GM12892 (cell line): ENCODE data around the gene PAFAH2.
"Not testable (repeated sequence)": the region's sequence is repeated elsewhere in the genome, so short reads cannot be mapped to it uniquely, and the experiment has no call there.

Experiments
- DNase-seq: peaks from one replicate; pipeline ENCODE4 v3.0.0; 2011; ENCODE audit not compliant: insufficient read length
- FAIRE-seq: peaks from 2 replicates; lab custom pipeline; 2011; peaks lifted over from hg19 to GRCh38; lab: Jason Lieb, UNC
- POLR2A ChIP-seq: IDR thresholded peaks from 2 replicates; pipeline ENCODE4 v1.6.1; 2011; ENCODE audit warnings: low read depth, low read length, control low read depth
- POLR2AphosphoS5 ChIP-seq: IDR thresholded peaks from 2 replicates; pipeline ENCODE4 v1.6.1; 2011; ENCODE audit warnings: low read depth, low read length, control low read depth
- TAF1 ChIP-seq: IDR thresholded peaks from 2 replicates; pipeline ENCODE4 v1.6.1; 2011; ENCODE audit warnings: low read depth, mild to moderate bottlenecking, control low read depth, low read length, borderline replicate concordance

PAFAH2 gene

DNA sequence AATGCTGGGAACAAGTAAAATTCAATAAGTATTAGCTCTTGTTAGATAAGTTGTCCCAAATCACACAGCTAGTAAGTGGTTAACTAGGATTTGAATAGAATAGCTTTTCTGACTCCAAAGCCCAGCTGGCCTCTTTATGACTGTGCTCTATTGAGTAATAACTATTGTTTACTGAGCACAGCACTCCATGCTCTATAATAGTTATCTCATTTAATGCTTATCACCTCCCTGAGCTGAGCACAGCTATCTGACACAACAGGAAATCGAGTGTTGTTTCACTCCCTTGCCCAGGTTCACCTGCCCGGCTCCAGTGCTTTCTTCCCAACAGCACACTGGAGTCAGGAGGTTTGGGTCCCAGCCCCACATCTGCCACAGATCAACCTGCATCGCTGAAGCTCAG lies 52.9 kb downstream of the PAFAH2 start:
- TF ChIP-seq TAF1 (no peak), POLR2AphosphoS5 (no peak), POLR2A (no peak)
- no peak for DNase-seq
- FAIRE-seq: no peak

DNA sequence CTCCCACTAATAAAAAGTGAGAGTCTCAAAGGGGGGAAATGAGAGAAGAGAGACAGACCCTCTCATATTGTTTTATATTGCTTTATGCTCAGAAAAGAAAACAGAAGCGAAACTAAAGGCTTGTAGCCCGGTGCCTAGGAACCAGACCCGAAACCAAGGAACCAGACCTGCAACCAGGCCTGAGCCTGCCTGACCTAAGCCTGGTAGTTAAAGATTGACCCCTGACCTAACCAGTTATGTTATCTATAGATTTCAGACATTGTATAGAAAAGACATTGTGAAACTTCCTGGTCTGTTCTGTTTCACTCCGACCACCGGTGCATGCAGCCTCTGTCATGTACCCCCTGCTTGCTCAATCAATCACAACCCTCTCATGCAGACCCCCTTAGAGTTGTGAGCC lies 54.4 kb downstream of the PAFAH2 start:
- not testable (repeated sequence) for DNase-seq, FAIRE-seq

DNA sequence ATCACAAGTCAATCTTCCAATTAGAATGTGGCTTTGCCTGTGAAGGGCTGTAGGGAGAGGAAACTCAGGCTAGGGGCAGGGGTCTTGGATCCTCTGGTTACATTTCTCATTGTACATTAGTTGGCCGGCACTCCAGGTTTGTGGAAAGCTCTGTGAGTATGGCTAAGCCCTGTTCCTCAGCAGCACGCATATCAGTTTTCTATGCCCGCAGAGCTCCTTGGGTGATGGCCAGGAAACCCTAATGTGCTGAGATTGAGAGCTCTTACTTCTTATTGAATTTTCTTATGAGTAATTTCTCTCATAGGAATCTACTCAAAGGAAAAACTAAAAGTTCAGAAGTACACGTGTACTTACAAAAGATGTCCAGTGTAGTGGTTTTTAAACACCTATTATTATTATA lies 60.9 kb downstream of the PAFAH2 start:
- TF ChIP-seq TAF1: no peak
- TF ChIP-seq POLR2AphosphoS5: no peak
- no peak for TF ChIP-seq POLR2A
- no peak for DNase-seq
- FAIRE-seq: no peak

DNA sequence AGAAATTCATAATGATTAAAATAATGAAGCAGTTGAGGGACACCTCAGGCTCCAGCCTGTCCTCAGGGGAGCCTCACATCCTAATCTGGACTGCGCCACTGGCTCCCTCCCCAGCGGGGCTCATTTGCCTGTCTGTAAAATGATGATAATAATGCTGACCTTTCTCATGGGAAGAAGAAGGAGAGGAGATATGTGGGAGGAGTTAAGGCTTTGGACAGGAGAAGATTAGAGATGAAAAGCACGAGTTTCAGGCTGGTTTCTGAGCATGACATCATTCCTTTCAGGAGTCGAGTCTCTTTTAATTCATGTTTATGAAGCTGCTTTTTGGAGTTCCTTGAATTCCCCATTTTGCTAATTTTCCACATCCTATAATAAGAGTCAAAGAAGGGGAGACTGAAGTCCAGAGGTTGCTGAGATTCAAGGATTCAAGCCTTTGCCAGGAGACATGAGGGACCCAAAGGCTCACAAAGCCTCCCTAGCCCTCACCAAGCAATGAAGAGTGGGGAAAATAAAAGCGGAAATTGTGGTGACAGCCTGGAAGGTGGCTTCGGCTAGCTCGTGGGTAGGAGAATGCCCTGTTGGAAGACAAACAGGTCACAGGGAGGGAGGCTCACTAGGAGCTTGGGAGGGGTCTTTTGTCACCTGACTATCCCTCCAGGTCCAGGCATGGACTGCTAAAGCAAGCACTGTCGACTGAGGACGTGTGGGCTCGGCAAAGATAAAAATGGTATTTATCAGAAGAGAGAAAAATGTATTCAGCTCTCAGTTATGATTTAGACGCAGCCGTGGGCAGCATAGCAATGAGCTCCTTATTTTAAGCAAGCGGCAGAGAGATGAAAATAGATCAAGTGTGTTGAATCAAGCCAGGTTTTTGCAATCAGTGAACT lies 64.1 kb downstream of the PAFAH2 start:
- TF ChIP-seq POLR2AphosphoS5 (no peak), TAF1 (no peak), POLR2A (no peak)
- no peak for FAIRE-seq
- no peak for DNase-seq

DNA sequence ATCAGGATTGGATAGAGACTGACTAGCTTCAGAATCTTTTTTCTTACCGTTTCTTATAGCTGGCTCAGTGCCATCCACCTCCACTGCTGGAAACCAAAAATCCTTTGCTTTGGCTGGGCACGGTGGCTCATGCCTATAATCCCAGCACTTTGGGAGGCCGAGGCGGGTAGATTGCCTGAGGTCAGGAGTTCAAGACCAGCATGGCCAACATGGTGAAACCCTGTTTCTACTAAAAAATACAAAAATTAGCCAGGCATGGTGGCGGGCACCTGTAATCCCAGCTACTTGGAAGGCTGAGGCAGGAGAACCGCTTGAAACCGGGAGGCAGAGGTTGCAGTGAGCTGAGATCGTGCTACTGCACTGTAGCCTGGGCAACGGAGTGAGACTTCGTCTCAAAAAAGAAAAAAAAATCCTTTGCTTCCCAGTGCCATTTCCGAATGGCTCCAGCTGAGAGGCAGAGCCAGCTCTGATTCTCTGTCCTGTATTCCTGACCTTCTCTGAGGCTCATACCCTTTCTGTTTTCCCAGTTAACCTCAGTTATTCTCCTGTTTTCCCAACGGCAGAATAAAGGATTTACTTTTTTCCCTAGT lies 65.0 kb downstream of the PAFAH2 start:
- not testable (repeated sequence) for DNase-seq, FAIRE-seq

DNA sequence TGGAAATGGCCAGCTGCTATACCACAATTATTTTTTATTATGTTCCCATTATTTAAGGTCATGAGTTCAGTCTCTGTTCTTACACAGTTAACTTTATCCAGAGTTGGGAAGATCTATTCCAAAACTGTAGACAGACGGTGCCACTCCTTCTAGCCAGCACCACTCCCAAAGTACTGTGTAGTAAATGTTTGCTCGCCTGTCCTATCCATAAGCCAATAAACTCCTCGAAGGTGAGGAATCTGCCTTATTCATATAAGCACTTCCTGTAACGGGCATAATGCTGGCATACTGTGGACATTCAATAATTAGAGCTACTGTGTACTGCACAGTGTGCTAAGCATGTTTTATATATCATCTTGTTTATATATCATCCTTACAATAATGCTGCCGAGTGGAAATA lies 65.5 kb downstream of the PAFAH2 start:
- DNase-seq: no peak
- TF ChIP-seq POLR2AphosphoS5 (no peak), TAF1 (no peak), POLR2A (no peak)
- FAIRE-seq: no peak

DNA sequence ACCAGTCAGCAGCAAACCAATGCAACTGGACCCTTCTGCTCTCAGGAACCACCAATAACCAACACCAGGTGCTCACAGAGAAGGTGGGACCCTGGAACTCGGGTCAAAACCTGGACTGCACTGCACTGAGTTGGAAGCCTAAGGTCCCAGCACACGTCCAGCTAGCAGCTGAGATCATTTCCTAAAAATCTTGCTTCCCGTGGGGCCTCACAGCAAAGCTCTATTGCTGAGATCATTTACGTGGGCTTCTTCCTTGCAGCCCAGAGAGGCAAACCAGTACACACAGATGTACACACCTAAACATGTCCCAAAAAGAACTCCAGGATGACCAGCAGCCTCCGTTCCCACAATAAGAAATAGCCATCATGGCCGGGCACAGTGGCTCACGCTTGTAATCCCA lies 68.8 kb downstream of the PAFAH2 start:
- DNase-seq (no peak), FAIRE-seq (no peak)
- TF ChIP-seq POLR2AphosphoS5: no peak
- TF ChIP-seq TAF1: no peak
- TF ChIP-seq POLR2A: no peak

DNA sequence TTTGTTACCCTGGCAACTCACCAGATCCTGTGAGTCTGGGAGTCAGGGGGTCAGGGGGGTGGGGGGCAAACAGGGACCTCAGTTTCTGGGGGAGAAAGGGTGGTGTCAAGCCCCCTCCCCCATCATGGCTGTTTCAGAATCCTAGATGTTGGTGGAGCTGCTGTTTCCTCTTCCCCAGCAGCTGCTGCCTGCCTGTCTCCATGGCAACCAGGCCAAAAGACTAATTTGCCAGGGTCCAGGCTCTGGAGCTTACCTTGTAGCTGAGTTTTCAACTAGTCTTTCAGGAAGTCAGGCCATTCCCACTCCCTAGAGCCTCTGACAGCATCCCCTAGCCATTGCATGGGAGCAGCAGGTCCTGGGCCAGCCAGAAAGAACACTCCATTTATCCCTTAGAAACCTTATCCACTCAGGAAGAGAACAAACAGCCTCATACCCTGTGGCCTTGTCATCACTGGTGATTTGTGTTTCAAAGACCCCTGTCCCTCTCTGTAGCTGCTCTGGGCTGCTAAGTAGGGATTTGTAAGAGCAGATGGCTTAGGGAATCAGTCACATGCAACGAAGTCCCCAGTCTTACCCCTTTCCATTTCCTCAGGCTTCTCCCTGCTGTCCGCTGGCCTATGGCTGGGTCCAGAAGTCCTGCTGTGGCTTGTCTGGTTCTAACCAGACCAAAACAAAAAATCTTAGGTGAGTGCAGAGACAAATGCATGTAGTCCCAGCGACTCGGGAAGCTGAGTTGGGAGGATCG lies 70.2 kb downstream of the PAFAH2 start:
- FAIRE-seq (no peak), DNase-seq (no peak)
- TF ChIP-seq POLR2A (no peak), POLR2AphosphoS5 (no peak), TAF1 (no peak)

DNA sequence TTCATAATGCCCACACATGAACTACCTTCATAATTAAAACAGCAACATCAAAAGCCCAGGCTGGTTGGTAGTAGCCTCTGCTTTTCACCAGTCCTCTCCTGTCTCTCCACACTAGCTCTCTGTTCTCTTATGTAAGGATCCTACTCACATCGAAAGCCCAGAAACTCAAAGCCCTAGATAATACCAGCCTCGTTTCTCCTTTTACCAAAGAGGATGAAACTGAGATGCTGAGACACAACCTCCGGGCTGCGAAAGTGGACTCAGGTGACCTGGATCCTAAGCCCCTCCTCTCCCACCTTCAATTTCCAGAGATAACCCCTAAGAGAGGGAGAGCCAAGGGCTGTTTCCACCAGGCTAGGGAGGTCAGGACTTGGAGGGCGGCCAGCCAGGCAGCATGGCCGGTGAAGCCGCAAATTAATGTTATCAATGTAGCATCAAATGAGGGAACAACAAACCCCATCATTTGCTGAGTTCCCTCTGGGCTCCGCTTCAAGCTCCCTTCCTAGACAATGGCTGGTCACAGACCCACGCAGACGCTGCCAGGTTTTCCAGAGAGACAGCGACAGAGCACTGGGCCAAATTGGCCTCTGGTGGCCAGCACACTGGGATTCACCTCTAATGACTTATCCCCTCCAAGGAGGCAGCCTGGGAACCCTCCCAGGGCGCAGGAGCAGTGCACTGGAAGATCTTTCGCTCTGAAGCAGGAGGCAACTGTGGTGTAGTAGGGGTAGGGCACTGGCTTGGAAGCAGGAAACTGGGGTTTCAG lies 70.9 kb downstream of the PAFAH2 start:
- TF ChIP-seq POLR2AphosphoS5 (no peak), POLR2A (no peak), TAF1 (no peak)
- FAIRE-seq: no peak
- DNase-seq: no peak

DNA sequence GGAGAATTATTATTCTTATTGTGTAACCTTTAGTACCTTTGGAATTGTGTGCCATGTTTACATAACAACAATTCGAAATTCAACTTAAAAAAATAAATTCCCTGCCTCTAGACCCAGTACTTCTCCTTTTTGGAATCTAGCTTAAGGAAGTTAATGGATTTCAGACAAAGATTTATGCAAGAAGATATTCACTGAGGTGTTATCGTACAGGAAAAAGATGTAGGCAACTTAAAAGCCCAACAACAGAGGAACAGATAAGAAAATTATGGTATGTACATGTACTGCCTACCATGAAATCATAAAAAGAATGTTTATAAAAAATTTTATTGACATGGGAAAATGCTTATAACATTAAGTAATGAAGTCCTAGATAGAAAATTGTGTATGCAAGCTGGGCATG lies 73.4 kb downstream of the PAFAH2 start:
- TF ChIP-seq POLR2AphosphoS5: no peak
- TF ChIP-seq POLR2A: no peak
- TF ChIP-seq TAF1: no peak
- FAIRE-seq (no peak), DNase-seq (no peak)

DNA sequence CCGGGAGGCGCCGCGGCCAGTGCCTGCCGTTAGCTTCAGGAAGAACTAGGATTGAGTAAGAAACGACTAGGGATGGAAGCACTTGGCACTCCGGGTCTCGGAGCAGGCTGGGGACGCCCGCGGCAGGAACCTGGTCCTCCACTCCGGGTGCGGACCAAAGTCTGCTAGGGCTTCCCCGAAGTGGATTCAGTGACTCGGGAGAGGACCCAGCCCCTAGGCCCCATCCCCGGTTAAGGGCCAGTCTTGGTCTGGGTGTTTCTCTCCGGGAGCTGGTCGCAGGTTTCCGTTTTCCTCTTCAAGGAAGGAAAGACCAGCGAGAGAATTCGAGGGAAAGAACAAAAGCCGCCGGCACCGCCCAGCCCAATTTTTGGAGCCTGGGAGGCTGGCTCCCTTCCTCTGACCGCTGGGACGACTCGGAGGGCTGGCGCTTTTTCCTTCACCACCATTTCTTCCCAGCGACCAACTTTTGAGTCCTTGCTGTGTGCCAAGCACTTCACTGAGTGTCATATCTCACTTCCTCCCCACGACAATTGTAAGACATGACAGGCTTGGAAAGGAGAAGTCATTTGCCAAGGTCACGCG lies 74.8 kb downstream of the PAFAH2 start:
- no peak for DNase-seq
- no peak for TF ChIP-seq POLR2AphosphoS5
- TF ChIP-seq POLR2A: no peak
- no peak for TF ChIP-seq TAF1
- peak; percentile 68 for FAIRE-seq
